Activated CD4-positive, alpha-beta T cell treated with anti-CD3 and anti-CD28 coated beads for 4 hours (primary cell): ENCODE measurements around the gene KNOP1.
"Not testable (repeated sequence)": the region's sequence is repeated elsewhere in the genome, so short reads cannot be mapped to it uniquely, and the experiment has no call there.

Source experiments
- DNase-seq, 2 donors: peaks; one replicate each; pipeline ENCODE4 v3.0.0-alpha.2; 2020

The KNOP1 gene

GRCh38 chr16:19680881-19681340, 37.1 kb downstream of the KNOP1 start:
- no peak for DNase-seq

GRCh38 chr16:19679281-19679680, 38.7 kb downstream of the KNOP1 start:
- not testable (repeated sequence) for DNase-seq

GRCh38 chr16:19678804-19679203, 39.2 kb downstream of the KNOP1 start:
- no peak for DNase-seq

- no peak for DNase-seq
Observed at GRCh38 chr16:19677402-19677801, 40.6 kb downstream of the KNOP1 start.

GRCh38 chr16:19674485-19674884, 43.5 kb downstream of the KNOP1 start:
- DNase-seq: no peak

GRCh38 chr16:19672378-19672777, 45.6 kb downstream of the KNOP1 start:
- no peak for DNase-seq

GRCh38 chr16:19666477-19666876, 51.5 kb downstream of the KNOP1 start:
- DNase-seq: no peak

GRCh38 chr16:19665313-19665712, 52.7 kb downstream of the KNOP1 start:
- not testable (repeated sequence) for DNase-seq

GRCh38 chr16:19664166-19664565, 53.9 kb downstream of the KNOP1 start:
- DNase-seq: no peak

GRCh38 chr16:19662351-19662750, 55.7 kb downstream of the KNOP1 start:
- DNase-seq: no peak

- DNase-seq: no peak
Observed at GRCh38 chr16:19660432-19660831, 57.6 kb downstream of the KNOP1 start.

GRCh38 chr16:19659554-19659953, 58.5 kb downstream of the KNOP1 start:
- DNase-seq: no peak

- DNase-seq: no peak
Observed at GRCh38 chr16:19657831-19658230, 60.2 kb downstream of the KNOP1 start.

- DNase-seq: no peak
Observed at GRCh38 chr16:19655242-19655777, 62.7 kb downstream of the KNOP1 start.

- no peak for DNase-seq
Observed at GRCh38 chr16:19654147-19654546, 63.9 kb downstream of the KNOP1 start.
